PC-9 (cell line): ENCODE measurements around the gene TAS2R16. TPM values are rescaled to one million over a fixed set of nuclear protein-coding genes. Genes with fewer than 3 reads are reported as not detected.
"Not testable (repeated sequence)": the region's sequence is repeated elsewhere in the genome, so short reads cannot be mapped to it uniquely, and the experiment has no call there.

Source experiments
- BruUV-seq: library from RNA; stranded (reverse); fragments of 400-500 nt; replicated peaks from 2 replicates; lab custom pipeline; 2021; lab: Mats Ljungman, UMichigan
- CTCF ChIA-PET: fragments of 300-600 bp; sonication (Branson Sonifier 250); formaldehyde crosslinking; loops from one replicate; lab custom pipeline; 2022; ENCODE audit warnings: antibody characterized with exemption; lab: Charles Lee
- POLR2A ChIA-PET: fragments of 300-600 bp; sonication (Branson Sonifier 250); formaldehyde crosslinking; loops from one replicate; lab custom pipeline; 2022; ENCODE audit warnings: antibody characterized with exemption; ENCODE audit not compliant: unreplicated experiment; lab: Charles Lee
- DNase-seq, 2 experiments: peaks; one replicate each; pipeline versions ENCODE4 v3.0.0 to v3.0.0-alpha.2; 2015 to 2022; ENCODE audit warnings: mixed read lengths in 1 of 2
- H2AFZ ChIP-seq: fragments of 200-600 bp; sonication (generic); 2 replicates; pipeline ENCODE4 v1.8.1; 2017; ENCODE audit warnings: antibody characterized with exemption
- H3F3A ChIP-seq: fragments of 200-600 bp; sonication (generic); 2 replicates; pipeline ENCODE4 v1.8.1; 2017; ENCODE audit warnings: antibody characterized with exemption, mild to moderate bottlenecking, low read depth; ENCODE audit not compliant: insufficient read depth
- H3K27ac ChIP-seq: fragments of 200-600 bp; sonication (generic); 2 replicates; pipeline ENCODE4 v1.6.1; 2016; ENCODE audit warnings: mixed run types
- H3K27me3 ChIP-seq: fragments of 200-600 bp; sonication (generic); 2 replicates; pipeline ENCODE4 v1.6.1; 2016; ENCODE audit warnings: low read depth, mixed run types; ENCODE audit not compliant: insufficient read depth
- H3K36me3 ChIP-seq: fragments of 200-600 bp; sonication (generic); 2 replicates; pipeline ENCODE4 v1.6.1; 2016; ENCODE audit warnings: low read depth, mixed run types
- H3K4me1 ChIP-seq: fragments of 200-600 bp; sonication (generic); replicated peaks from 2 replicates; pipeline ENCODE4 v1.6.1; 2016; ENCODE audit warnings: mixed run types; ENCODE audit not compliant: insufficient read depth
- H3K4me2 ChIP-seq: fragments of 200-600 bp; sonication (generic); 2 replicates; pipeline ENCODE4 v1.6.1; 2017; ENCODE audit warnings: mixed run types
- H3K4me3 ChIP-seq: fragments of 200-600 bp; sonication (generic); 2 replicates; pipeline ENCODE4 v1.6.1; 2016; ENCODE audit warnings: mixed run types
- H3K79me2 ChIP-seq: fragments of 200-600 bp; sonication (generic); 2 replicates; pipeline ENCODE4 v1.6.1; 2017; ENCODE audit warnings: low read depth, mixed run types
- H3K9me2 ChIP-seq: fragments of 200-600 bp; sonication (generic); 2 replicates; pipeline ENCODE4 v1.8.1; 2017; ENCODE audit warnings: mild to moderate bottlenecking; ENCODE audit not compliant: insufficient read depth
- H3K9me3 ChIP-seq: fragments of 200-600 bp; sonication (generic); 2 replicates; pipeline ENCODE4 v1.8.1; 2016; ENCODE audit warnings: low read depth; ENCODE audit not compliant: insufficient read depth
- H4K20me1 ChIP-seq: fragments of 200-600 bp; sonication (generic); 2 replicates; pipeline ENCODE4 v1.8.1; 2017; ENCODE audit not compliant: insufficient read depth
- CTCF ChIP-seq: fragments of 200-600 bp; sonication (generic); conservative IDR thresholded peaks from 2 replicates; pipeline ENCODE4 v1.6.1; 2017; ENCODE audit warnings: mixed run types, antibody characterized with exemption, mild to moderate bottlenecking, moderate library complexity
- EZH2 ChIP-seq: fragments of 200-600 bp; sonication (generic); IDR thresholded peaks from 2 replicates; pipeline ENCODE4 v1.8.0; 2017; ENCODE audit warnings: antibody characterized with exemption, low read depth
- intact Hi-C: fragments of 100-400 bp; cut with micrococcal nuclease; formaldehyde crosslinking; loops from one replicate; pipeline ENCODE4 v1.10.0; 2022; ENCODE audit not compliant: unreplicated experiment
- total RNA-seq: library from RNA; stranded (reverse); gene quantifications from 2 replicates; pipeline ENCODE4 v1.2.3, GENCODE V29; 2021

The TAS2R16 gene
- total RNA-seq, 1 experiment from 2014 or later = not detected

GRCh38 chr7:122970740-122971725 lies 24.5 kb downstream of the TAS2R16 start:
- no peaks in the 10 kb centered on the region for H3K79me2 ChIP-seq
- no peaks in the 10 kb centered on the region for H4K20me1 ChIP-seq
- H3K27me3 ChIP-seq = no peaks in the 10 kb centered on the region
- H3K4me1 ChIP-seq = no peaks in the 10 kb centered on the region
- TF ChIP-seq EZH2 = no peak
- TF ChIP-seq CTCF = no peak
- H3K4me2 ChIP-seq = no peak overlapping the region
- DNase-seq = no peak
- ChIA-PET POLR2A (interaction anchor here (0.7 kb wide), 1 partner anchor 8 kb away, joined by 3 read pairs; no protein-coding TSS in a partner anchor), CTCF (no interaction called here)
- no peaks in the 10 kb centered on the region for H3K36me3 ChIP-seq
- no peak overlapping the region for H3K4me3 ChIP-seq
- no peaks in the 10 kb centered on the region for H3K9me2 ChIP-seq
- intact Hi-C loops = no loop called here
- no peak overlapping the region; the same call in 1 of the 2 replicates for H2AFZ ChIP-seq
- no peaks in the 10 kb centered on the region for H3F3A ChIP-seq
- H3K27ac ChIP-seq = no peak overlapping the region
- BruUV-seq = no TSS peak
- no peaks in the 10 kb centered on the region for H3K9me3 ChIP-seq

- Histone ChIP-seq H3K27ac (no peak overlapping the region), H2AFZ (no peak overlapping the region), H3K4me1 (no peaks in the 10 kb centered on the region), H3F3A (no peaks in the 10 kb centered on the region), H3K4me3 (no peak overlapping the region), H3K9me3 (no peaks in the 10 kb centered on the region), H4K20me1 (no peaks in the 10 kb centered on the region), H3K27me3 (no peaks in the 10 kb centered on the region), H3K36me3 (no peaks in the 10 kb centered on the region), H3K4me2 (no peak overlapping the region), H3K79me2 (no peaks in the 10 kb centered on the region), H3K9me2 (no peaks in the 10 kb centered on the region)
- BruUV-seq = no TSS peak
- CTCF ChIA-PET = no interaction called here
- POLR2A ChIA-PET = no interaction called here
- intact Hi-C loops = no loop called here
- no peak for DNase-seq
- TF ChIP-seq EZH2 (no peak), CTCF (no peak)
Observed at GRCh38 chr7:122968389-122968788, 27.1 kb downstream of the TAS2R16 start.

- no peaks in the 10 kb centered on the region for H3K79me2 ChIP-seq
- no peak for DNase-seq
- ChIA-PET CTCF (no interaction called here), POLR2A (no interaction called here)
- H4K20me1 ChIP-seq = no peaks in the 10 kb centered on the region
- no peak overlapping the region for H3K4me2 ChIP-seq
- no peaks in the 10 kb centered on the region for H3F3A ChIP-seq
- H3K4me3 ChIP-seq = no peak overlapping the region
- H3K4me1 ChIP-seq = no peaks in the 10 kb centered on the region
- H2AFZ ChIP-seq = no peak overlapping the region
- intact Hi-C loops = no loop called here
- H3K9me3 ChIP-seq = no peaks in the 10 kb centered on the region
- TF ChIP-seq EZH2 (no peak), CTCF (no peak)
- no peak overlapping the region for H3K27ac ChIP-seq
- no peaks in the 10 kb centered on the region for H3K9me2 ChIP-seq
- H3K27me3 ChIP-seq = no peaks in the 10 kb centered on the region
- BruUV-seq = no TSS peak
- no peaks in the 10 kb centered on the region for H3K36me3 ChIP-seq
Observed at GRCh38 chr7:122965306-122965705, 30.2 kb downstream of the TAS2R16 start.

GRCh38 chr7:122953678-122954077 lies 41.8 kb downstream of the TAS2R16 start:
- H3K27ac ChIP-seq, H3K9me2 ChIP-seq, H4K20me1 ChIP-seq, H3K4me1 ChIP-seq, BruUV-seq, H3K4me3 ChIP-seq, POLR2A ChIA-PET, DNase-seq, H3K27me3 ChIP-seq, H3F3A ChIP-seq, H3K4me2 ChIP-seq, H2AFZ ChIP-seq, intact Hi-C loops, H3K79me2 ChIP-seq, H3K9me3 ChIP-seq, H3K36me3 ChIP-seq, CTCF ChIA-PET: not testable (repeated sequence)
